GM19324 (cell line): ENCODE measurements around the gene RASAL2.
A peak's percentile ranks its signal among the peaks of the same experiment; 100 is the strongest.

ENCODE experiments used
- ATAC-seq: cut with Tn5 transposase; IDR thresholded peaks from one replicate; pipeline ENCODE4 v1.9.1; 2021; ENCODE audit warnings: mild to moderate bottlenecking, moderate library complexity; ENCODE audit not compliant: unreplicated experiment, low FRiP score

The RASAL2 gene

DNA sequence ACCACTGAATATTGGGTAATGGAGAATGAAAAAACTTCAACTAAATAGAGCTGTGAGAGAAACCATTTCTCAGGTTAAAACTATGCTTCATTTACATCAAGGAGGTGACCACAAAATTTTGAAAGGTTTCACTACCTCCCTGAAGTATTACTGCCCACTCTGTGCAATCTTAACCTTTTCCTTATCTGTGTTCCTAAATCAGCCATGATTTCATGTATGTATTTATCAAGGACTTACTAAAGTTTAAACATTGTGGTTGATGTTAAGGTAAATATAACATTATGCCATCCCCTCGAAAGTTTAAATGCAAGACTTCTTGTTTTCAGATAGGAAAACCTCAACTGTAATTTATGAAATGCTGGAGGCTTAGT is 318.5 kb downstream of the RASAL2 start:
- ATAC-seq, result peak; percentile 90

DNA sequence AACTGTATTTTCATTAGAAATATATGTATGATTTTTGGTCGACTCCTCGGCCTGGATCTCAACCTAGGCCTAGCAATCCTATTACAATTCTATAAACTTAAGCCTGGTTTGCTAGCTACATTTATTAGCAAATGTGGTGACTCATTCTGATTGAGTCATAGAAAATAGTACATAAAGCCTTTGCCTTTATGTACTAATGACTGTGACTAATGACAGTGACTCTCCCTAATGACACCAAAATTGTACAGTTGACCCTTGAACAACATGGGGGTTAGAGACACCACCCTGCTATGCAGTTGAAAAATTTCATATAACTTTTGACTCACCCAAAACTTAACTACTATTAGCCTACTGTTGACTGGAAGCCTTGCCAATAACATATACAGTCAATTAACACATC is 324.0 kb downstream of the RASAL2 start:
- no peak for ATAC-seq

DNA sequence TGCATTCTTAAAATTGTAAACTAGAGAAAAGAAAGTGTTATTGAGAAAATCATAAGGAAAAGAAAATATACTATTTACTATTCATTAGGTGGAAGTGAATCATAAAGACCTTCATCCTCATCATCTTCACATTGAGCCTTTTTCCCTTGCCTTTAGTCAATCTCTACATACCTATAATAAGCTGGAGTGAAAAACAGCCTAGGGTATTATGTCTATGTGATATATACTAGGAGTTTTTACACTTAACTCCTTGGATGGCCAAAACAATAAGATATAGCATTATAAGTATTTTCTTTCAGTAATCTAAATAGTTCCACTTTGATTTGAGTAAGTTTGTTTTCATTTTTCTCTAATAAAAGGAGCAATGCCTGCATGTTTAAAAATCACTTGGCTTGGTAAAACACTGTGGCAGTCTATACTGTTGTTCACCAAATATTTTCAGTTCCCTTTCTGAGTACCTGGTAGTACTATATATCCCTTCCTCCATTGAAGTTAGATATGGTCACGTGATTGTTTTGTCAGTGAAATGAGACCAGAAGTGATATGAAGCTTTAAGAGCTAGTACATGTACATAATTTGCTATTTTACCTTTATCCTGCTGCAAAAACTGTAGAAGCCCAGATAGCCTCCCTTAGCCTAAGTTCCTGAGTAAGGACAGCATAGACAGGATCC is 324.5 kb downstream of the RASAL2 start:
- ATAC-seq, result peak; percentile 53

DNA sequence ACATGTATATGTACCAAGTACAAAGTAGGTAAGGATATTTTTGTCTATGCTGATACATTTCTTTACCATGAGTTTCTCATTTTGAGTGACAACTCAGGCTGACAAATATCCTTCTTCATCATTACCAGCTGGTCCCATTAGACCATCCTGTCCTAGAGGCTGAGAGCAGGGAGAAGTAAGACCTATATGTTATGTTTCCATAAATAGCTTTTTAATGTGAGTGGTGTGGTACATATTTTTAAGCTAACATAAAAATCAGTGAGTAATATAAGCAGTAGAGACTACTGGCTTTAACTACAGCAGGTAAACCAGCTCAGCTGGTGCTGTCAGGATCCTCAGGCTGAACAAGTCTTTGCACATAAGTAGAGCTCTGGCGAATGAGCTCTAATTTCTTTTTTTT is 340.5 kb downstream of the RASAL2 start:
- ATAC-seq, result no peak

DNA sequence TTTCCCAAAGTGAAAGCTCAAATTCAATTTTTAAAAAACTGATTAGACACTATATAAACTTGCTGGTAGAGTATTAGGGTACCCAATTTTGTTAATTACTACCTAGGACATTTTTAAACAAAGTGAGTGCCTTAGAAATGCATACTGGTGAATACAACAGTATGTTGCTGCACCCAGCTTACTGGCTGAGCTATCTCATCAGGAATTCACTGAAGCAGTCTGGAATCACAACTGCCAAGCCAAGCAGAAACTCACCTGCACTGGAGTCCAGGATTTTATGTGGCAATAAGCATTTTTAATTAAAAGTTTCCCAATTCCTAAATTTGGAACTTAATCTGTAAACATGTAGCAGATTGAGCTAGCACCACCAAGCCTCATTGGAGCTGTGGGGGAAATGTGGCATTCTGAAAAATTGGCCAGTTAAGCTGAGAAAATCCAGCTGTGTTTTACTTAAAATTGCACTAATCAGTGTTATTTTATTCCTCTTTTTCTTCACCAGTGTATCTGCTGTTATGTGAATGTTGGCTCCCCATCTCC is 341.1 kb downstream of the RASAL2 start:
- ATAC-seq, result no peak

DNA sequence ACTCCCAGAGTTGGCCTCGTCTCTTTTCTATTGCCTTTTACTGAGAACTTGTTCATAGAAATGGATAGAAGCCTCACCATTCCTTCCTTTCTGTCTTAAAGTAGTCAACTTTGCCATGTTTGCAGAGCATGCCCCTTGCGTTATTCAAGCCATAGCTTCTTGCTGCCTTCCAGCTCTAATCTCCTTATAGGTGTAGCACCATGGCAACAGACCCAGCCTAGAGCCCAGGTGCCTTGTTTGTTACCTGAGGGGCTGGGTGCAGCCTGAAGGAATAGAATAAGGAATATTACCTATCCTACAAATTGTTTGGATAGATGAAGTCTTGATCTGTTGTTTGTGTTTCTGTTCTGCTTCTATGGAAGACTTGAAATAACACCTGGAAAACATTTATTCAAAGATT is 343.0 kb downstream of the RASAL2 start:
- ATAC-seq, result no peak

DNA sequence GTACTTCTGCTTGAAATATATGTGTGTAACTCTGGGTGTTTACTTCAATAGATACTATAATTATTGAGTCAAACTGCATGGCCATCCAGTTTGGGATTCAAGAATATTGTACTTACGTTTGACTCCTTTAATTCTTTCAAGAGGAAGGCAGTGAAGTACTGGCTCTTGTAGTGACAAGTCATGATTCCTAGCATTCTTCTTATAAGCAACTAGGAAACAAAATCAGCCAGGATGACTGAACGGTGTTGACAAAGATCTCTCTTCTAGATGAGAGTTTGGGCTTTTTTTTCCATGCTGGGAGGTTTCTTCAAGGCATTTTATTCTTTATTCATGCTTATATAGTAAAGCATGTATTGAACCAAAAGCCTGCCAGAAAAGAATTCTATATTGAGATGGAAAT is 344.5 kb downstream of the RASAL2 start:
- no peak for ATAC-seq

DNA sequence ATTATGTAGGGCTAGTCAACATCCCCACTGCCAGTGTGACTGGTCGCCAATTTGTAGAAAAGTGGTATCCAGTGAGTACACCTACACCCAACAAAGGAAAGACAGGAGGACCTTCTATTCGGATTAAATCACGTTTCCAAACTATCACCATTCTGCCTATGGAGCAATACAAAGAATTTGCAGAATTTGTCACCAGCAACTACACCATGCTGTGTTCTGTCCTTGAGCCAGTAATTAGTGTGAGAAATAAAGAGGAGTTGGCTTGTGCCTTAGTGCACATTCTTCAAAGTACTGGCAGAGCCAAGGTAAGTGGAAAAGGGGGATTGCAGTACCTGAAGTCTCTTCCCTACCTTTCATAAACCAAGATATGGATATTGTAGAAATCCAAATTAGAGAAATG is 349.0 kb downstream of the RASAL2 start:
- no peak for ATAC-seq

DNA sequence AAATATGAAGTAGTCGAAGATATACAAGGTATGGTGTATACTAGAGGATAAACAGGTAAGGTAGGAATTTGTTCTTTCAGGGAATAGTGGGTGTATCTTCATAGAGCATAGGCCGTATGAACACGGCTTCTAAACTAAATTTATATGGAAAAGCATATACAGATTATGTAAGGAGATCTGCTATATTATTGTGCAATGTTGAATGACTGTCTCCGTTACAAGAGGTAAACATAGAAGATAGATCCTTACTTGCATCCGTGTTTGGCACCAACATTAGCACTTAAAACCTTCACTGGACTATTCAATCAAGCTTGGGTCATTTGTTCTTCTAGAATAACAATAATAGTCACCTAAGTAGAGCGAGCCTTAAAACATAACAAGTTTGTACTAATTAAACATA is 357.0 kb downstream of the RASAL2 start:
- no peak for ATAC-seq

DNA sequence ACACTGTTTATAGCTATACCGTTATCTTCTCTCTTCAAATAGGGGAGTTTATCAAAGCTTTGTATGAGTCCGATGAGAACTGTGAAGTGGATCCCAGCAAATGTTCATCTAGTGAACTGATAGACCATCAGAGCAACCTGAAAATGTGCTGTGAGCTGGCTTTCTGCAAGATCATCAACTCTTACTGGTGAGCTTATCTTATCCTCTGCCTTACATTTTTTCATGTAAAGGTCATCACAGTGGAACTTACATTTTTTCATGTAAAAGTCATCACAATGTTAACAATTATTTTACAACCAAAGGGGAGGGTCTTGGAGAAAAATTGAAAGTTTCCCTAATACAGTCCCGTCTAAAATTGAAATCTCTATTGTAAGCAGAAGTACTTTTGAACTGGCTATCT is 357.6 kb downstream of the RASAL2 start:
- no peak for ATAC-seq

DNA sequence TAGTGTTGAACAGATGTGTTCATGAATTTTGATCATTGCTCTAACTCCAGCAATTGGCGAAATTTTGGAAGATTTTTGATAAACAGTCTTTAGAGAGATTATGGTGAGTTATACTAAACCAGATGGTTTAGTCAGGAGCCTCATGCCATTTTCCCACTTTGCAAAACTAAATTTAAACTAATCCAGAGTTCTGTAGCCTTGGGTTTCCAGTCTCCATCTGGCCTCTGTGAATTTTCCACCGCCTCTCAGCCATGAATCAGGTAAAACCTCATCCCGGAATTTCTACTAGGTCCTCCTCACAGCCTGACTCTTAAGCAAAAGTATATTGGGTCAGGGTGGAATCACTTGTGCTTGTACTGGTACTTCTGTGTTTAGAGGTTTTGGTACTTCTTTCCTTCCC is 358.1 kb downstream of the RASAL2 start:
- no peak for ATAC-seq

DNA sequence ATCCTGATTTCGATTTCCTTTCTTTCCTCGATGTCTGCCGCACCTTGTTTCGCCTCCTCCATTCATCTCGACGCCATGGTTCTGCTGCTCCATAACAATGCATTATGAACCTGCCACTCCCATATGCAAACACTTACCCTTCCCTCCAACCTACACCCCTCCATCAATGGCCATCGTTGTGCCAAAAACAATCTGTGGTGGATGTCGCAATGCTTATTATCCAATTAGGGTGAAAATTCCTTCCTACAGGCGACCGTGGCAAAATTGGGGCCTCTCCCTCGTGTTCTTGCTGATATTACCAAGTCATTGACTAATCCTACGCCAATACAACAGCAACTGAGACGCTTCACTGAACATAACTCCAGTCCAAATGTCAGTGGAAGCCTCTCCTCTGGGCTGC is 362.6 kb downstream of the RASAL2 start:
- ATAC-seq, result no peak

DNA sequence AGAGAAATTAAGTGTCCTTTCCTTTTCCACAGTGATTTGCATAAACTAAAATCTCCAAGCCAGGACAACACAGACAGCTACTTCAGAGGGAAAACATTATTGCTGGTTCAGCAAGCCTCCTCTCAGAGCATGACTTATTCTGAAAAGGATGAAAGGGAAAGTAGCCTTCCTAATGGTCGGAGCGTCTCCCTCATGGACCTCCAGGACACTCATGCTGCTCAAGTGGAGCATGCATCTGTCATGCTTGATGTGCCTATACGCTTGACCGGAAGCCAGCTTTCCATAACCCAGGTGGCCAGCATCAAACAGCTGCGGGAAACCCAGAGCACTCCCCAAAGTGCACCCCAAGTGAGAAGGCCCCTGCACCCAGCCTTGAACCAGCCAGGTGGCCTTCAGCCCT is 363.7 kb downstream of the RASAL2 start:
- ATAC-seq, result no peak

DNA sequence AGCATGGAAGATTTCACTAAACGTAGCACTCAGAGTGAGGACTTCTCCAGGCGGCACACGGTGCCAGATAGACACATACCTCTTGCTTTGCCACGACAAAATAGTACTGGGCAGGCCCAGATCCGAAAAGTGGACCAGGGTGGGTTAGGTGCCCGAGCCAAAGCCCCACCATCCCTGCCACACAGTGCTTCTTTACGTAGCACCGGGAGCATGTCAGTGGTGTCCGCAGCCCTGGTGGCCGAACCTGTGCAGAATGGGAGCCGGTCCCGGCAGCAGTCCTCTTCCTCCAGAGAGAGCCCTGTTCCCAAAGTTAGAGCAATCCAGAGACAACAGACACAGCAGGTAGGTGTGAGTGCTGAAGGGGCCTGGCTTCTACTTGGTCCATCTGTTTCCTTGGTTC is 364.3 kb downstream of the RASAL2 start:
- ATAC-seq, result no peak

DNA sequence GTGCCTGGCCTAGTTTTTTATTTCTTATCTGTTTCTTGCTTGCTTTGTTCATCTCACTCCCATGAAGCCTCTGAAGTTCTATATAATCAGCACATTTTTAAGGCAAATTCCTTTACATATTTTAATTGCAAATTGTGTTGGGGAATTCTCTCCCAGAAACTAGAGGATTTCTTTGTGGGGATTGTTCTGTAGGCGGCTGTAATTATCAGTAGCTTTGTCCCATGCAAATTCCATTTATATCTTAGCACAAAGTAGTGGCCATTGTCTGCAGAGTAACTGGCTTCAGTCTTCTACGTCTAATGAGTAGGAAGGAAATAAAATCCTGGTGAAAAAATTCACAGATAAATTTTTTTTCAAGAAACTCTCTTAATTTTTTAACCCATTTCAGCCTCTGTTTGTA is 367.2 kb downstream of the RASAL2 start:
- no peak for ATAC-seq

DNA sequence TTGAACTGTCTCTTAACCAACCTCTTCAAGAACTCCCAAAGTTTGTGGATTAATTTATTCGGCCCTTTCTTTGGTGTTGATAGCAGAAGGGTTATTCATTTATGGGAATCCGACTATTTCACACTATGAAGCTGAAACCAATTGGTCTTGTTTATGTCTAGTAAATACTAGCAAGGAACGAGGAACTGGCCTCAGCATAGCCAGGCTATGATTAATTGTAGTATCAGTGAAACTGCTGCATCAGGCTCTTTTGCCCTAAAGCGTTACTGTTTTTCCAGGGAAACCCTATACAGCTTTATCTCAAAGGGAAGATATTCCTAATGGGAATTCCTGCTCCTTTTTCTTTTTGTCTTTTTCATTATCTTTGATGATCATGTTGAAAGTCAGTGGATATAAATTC is 367.8 kb downstream of the RASAL2 start:
- ATAC-seq, result no peak

DNA sequence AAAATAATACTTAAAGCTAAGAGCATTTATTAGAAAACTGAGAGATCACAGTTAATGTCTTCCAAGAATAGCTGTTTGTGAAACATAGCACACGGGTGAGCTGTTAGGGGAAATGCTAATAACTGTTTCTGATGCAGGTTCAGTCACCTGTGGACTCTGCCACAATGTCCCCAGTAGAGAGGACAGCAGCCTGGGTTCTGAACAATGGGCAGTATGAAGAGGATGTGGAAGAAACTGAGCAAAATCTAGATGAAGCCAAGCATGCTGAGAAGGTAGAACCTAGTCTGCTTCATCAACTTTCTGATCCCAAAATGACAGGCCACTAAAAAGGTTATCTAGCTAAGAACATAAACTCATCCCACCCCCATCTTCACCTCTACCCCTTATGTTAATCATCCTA is 370.2 kb downstream of the RASAL2 start:
- no peak for ATAC-seq

DNA sequence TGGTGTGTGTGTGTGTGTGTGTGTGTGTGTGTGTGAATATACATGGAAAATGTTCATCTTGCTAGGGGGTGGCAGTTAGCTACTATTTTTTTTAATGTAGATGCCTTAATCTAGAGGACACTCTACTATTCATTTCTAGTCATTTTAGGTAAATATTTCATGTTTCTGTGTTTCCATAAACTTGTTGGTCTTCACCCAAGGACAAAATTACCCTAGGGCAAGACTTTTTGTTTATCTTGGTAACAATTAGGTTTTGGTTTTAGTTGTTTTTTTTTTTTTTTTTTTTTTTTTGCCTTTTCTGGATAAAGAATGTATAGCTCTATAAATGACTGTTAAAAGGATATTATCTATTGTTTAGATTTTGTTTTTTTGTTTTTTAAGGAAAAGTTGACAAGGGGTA is 370.7 kb downstream of the RASAL2 start:
- ATAC-seq, result no peak

DNA sequence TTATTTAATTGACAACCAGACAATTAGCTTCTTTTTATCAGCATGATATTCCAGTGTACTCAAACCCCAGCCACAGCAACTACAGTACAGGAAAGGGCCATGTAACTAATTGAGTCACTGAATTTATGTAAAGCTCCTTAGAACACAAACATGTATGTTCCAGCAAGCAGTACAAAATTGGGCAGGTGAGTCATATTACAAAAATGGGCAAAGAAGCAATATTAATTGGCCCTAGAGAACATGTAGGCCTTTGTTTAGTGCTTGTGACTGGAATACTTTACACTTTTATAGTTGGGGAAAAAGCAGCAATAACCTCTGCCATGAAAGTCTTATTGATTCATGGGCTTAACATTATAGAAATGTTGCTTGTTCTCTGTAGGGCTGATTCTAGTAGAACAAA is 371.1 kb downstream of the RASAL2 start:
- ATAC-seq, result no peak

DNA sequence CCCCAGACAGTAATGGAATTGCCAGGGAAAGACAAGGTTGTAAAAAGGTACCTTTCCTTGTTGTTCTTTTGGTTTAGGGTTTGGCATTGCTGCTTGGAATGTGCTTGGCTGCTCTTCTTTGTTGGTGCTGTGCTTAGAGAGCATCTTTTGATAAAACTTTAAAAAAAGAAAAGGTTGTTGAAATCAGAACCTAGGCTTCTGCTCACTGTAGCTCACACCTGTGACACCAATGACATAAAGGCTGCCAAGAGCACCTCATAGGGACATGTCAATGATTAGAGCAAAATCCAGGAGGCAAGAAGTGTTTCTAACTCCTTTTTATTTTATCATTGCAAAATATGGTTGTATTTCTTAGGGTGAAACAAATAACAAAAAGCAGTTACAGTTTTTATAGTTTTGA is 373.9 kb downstream of the RASAL2 start:
- no peak for ATAC-seq

DNA sequence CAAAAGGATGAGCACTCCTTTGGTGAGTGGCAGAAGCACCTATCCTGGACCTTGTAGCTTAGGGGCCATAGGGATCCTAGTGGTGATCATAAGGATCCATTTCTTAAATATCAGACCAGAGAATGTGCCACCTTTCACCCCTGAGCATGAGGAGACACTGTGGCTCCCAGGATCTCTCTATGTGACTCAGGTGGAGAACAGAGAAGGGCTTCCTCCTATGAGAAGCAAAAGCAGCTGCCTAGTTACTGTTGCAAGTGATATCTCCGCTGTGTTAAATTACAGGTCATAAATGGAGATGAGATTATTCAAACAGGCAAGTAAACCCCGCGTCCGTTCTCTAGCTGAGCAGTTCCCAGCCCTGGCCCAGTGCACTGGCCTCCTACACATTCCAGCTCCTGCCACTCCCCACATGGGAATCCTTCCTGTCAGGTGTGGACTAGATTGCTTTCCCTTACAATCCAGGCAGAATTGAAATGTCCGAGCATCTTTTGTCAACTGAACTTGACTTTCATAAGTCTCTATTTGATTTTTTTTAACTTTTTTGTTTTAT is 376.6 kb downstream of the RASAL2 start:
- ATAC-seq, result no peak

DNA sequence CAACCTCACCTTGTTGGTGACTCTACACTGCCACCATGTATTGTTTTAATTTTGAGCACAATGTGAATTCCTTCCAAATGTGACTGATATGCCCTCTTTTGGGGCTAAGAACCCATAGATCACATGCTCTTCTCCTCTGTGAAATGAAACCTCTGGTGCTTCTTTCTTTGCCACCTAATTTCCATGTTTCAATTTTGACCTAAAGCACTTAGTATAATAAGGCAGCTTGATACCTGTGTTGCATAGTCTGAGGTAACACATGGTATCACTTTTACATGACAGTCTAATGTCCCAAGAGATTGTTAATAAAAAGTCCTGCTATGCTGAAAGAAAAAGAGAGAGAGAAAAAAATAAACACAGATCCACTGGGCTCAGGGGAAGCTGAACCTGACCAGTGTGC is 378.6 kb downstream of the RASAL2 start:
- ATAC-seq, result no peak

DNA sequence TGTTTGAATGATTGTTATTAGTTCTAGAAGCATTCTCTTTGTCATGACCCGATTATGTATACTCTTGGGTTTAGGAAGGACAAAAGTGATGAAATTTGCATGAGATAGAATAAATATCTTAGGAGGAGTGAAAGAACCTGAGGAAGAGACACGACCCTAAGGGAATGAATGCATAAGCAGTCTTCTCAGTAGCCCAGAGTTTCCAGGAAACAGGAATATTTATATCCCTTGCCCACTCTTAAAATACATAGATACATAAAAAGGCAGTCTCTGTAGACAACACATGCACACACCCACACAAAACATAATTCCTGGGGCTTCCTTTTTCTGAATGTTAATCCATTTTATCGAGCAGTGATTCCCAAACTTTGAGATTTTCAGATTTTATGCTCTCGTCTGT is 383.5 kb downstream of the RASAL2 start:
- no peak for ATAC-seq
